ENCODE measurements around the gene MBD6.

MBD6 gene

GRCh38 chr12:57527184-57527583 is 4.6 kb downstream of the MBD6 start:
- no peak for DNase-seq
- Mint-ChIP-seq H3K9me3 (no peaks in the 10 kb centered on the region), H3K4me3 (no peak overlapping the region), H3K27ac (no peak overlapping the region), H3K36me3 (ENCODE audit: low read depth) (peaks cover 30% of the 10 kb centered on the region), H3K27me3 (ENCODE audit: low read depth, poor library complexity) (peaks cover 5% of the 10 kb centered on the region), H3K4me1 (peaks cover 36% of the 10 kb centered on the region)
- no peak for TF ChIP-seq CTCF (IDR thresholded peaks at IDR 0.05)

- H3K9me3 Mint-ChIP-seq: no peaks in the 10 kb centered on the region
- peaks cover 32% of the 10 kb centered on the region for H3K4me1 Mint-ChIP-seq
- no peak for DNase-seq
- H3K27me3 Mint-ChIP-seq (ENCODE audit: low read depth, poor library complexity): peaks cover 5% of the 10 kb centered on the region
- no peak overlapping the region for H3K4me3 Mint-ChIP-seq
- H3K27ac Mint-ChIP-seq: no peak overlapping the region
- peaks cover 40% of the 10 kb centered on the region for H3K36me3 Mint-ChIP-seq (ENCODE audit: low read depth)
- TF ChIP-seq CTCF (IDR thresholded peaks at IDR 0.05): no peak
Measured at GRCh38 chr12:57528176-57528575, 5.6 kb downstream of the MBD6 start.

GRCh38 chr12:57528831-57529555 is 6.4 kb downstream of the MBD6 start:
- Mint-ChIP-seq H3K4me1 (peaks cover 24% of the 10 kb centered on the region), H3K36me3 (ENCODE audit: low read depth) (peaks cover 48% of the 10 kb centered on the region), H3K9me3 (no peaks in the 10 kb centered on the region), H3K4me3 (no peak overlapping the region), H3K27me3 (ENCODE audit: low read depth, poor library complexity) (peaks cover 5% of the 10 kb centered on the region), H3K27ac (peak overlapping the region; percentile 58)
- DNase-seq: no peak
- no peak for TF ChIP-seq CTCF (IDR thresholded peaks at IDR 0.05)

GRCh38 chr12:57529831-57530230 is 7.2 kb downstream of the MBD6 start:
- Mint-ChIP-seq H3K27me3 (ENCODE audit: low read depth, poor library complexity) (peaks cover 5% of the 10 kb centered on the region), H3K27ac (no peak overlapping the region), H3K36me3 (ENCODE audit: low read depth) (peaks cover 51% of the 10 kb centered on the region), H3K4me3 (no peak overlapping the region), H3K4me1 (peaks cover 16% of the 10 kb centered on the region), H3K9me3 (no peaks in the 10 kb centered on the region)
- no peak for TF ChIP-seq CTCF (IDR thresholded peaks at IDR 0.05)
- no peak for DNase-seq

GRCh38 chr12:57530396-57531142 is 7.9 kb downstream of the MBD6 start:
- peak overlapping the region; percentile 54 for H3K27ac Mint-ChIP-seq
- no peak overlapping the region for H3K4me3 Mint-ChIP-seq
- H3K9me3 Mint-ChIP-seq: no peaks in the 10 kb centered on the region
- TF ChIP-seq CTCF (IDR thresholded peaks at IDR 0.05): no peak
- peaks cover 58% of the 10 kb centered on the region for H3K36me3 Mint-ChIP-seq (ENCODE audit: low read depth)
- DNase-seq: no peak
- H3K27me3 Mint-ChIP-seq (ENCODE audit: low read depth, poor library complexity): peaks cover 5% of the 10 kb centered on the region
- H3K4me1 Mint-ChIP-seq: peaks cover 8% of the 10 kb centered on the region

Measured in nephron progenitor cell (in vitro differentiated cells).